Esophagus squamous epithelium (tissue), 5 donors: ENCODE data around the gene CGA. TPM values are rescaled to one million over a fixed set of nuclear protein-coding genes. Genes with fewer than 3 reads are reported as not detected.

Experiments used
- DNase-seq: peaks from one replicate; lab custom pipeline; 2025; lab: John Stamatoyannopoulos, UW
- H3K27ac ChIP-seq, 4 donors: fragments of 200-600 bp; sonication (generic); one replicate each; pipeline ENCODE4 v1.5.1; 2016 to 2019; ENCODE audit warnings: mild to moderate bottlenecking in 1 of 4
- H3K27me3 ChIP-seq, 4 donors: fragments of 200-600 bp; sonication (generic); 1 replicate in 3 of 4; 2 replicates in 1 of 4; pipeline versions ENCODE4 v1.5.1 to v1.6.0; 2017 to 2021; ENCODE audit warnings: antibody characterized with exemption in 1 of 4
- H3K36me3 ChIP-seq, 3 donors: fragments of 200-600 bp; sonication (generic); one replicate each; pipeline ENCODE4 v1.5.1; 2016 to 2019
- H3K4me1 ChIP-seq, 3 donors: fragments of 200-600 bp; sonication (generic); one replicate each; pipeline ENCODE4 v1.5.1; 2017 to 2019
- H3K4me3 ChIP-seq, 4 donors: fragments of 200-600 bp; sonication (generic); 1 replicate in 3 of 4; 2 replicates in 1 of 4; pipeline ENCODE4 v1.5.1; 2016 to 2019; ENCODE audit warnings: mild to moderate bottlenecking in 2 of 4, moderate library complexity in 1 of 4
- H3K9me3 ChIP-seq, 3 donors: fragments of 200-600 bp; sonication (generic); one replicate each; pipeline ENCODE4 v1.5.1; 2016 to 2019
- POLR2A ChIP-seq, 4 donors: fragments of 450-650 bp; IDR thresholded peaks; one replicate each; pipeline ENCODE4 v1.6.1; 2017; ENCODE audit warnings: antibody characterized with exemption in 4 of 4, mild to moderate bottlenecking in 4 of 4, moderate library complexity in 3 of 4
- WGBS, 2 donors: methylation state at CpG; one replicate each; pipeline ENCODE4 v1.1.5; 2018; 5-methylcytosine and 5-hydroxymethylcytosine counted together
- intact Hi-C: fragments of 100-400 bp; cut with DNase I; formaldehyde crosslinking; loops from one replicate; pipeline ENCODE4 v1.15.0; 2022
- total RNA-seq, 4 donors: library from RNA; depleted of rRNA; stranded (reverse); fragments of >200 nt; gene quantifications; one replicate each; pipeline ENCODE4 v1.1.0, GENCODE V29; 2016
- TF ChIP-seq, protein P1 (sequence below), 6 experiments: fragments of 450-650 bp in 4 of 6; fragments of 200-600 bp in 2 of 6; sonication (generic) in 2 of 6; IDR thresholded peaks; one replicate each; pipeline ENCODE4 v1.5.1; 2016 to 2019; ENCODE audit warnings: antibody characterized with exemption in 6 of 6, mild to moderate bottlenecking in 4 of 6, moderate library complexity in 4 of 6
- donor health status: DM: yes; HTN: yes; CAD: no.

The CGA gene
- total RNA-seq, 4 donors from 2014 or later: not detected

DNA sequence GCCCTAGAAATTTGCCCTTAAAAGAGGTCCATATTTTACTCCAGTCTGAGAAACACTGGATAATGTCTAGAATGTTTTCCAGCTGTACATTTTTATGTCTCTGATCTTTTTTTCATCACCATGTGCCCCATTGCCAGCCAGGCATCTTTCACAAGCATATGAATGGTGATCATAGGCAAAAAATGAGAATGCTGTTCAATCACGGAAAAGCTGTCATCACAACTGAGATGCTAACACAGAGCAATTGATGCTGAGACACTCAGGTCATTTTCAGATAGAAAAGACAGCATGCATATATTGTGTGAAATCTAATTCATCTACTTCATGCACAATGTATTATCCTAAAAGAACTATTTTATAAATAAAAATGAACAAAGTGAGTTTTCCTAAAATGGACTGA lies 41.6 kb downstream of the CGA start:
- no peak for DNase-seq
- H3K27me3 ChIP-seq: peaks cover 0 to 3% (median 0%) of the 10 kb centered on the region in 4 donors
- no peak overlapping the region for H3K4me3 ChIP-seq
- TF ChIP-seq POLR2A (IDR thresholded peaks at IDR 0.05): no peak
- TF ChIP-seq, protein P1, sequence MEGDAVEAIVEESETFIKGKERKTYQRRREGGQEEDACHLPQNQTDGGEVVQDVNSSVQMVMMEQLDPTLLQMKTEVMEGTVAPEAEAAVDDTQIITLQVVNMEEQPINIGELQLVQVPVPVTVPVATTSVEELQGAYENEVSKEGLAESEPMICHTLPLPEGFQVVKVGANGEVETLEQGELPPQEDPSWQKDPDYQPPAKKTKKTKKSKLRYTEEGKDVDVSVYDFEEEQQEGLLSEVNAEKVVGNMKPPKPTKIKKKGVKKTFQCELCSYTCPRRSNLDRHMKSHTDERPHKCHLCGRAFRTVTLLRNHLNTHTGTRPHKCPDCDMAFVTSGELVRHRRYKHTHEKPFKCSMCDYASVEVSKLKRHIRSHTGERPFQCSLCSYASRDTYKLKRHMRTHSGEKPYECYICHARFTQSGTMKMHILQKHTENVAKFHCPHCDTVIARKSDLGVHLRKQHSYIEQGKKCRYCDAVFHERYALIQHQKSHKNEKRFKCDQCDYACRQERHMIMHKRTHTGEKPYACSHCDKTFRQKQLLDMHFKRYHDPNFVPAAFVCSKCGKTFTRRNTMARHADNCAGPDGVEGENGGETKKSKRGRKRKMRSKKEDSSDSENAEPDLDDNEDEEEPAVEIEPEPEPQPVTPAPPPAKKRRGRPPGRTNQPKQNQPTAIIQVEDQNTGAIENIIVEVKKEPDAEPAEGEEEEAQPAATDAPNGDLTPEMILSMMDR (IDR thresholded peaks at IDR 0.05): no peak
- WGBS, 2 donors: 87 to 88% methylated on average over 1 of the region's 1 CpG
- no peaks in the 10 kb centered on the region for H3K4me1 ChIP-seq
- H3K9me3 ChIP-seq: no peaks in the 10 kb centered on the region
- H3K27ac ChIP-seq: no peak overlapping the region
- intact Hi-C loops: no loop called here
- H3K36me3 ChIP-seq: no peaks in the 10 kb centered on the region

DNA sequence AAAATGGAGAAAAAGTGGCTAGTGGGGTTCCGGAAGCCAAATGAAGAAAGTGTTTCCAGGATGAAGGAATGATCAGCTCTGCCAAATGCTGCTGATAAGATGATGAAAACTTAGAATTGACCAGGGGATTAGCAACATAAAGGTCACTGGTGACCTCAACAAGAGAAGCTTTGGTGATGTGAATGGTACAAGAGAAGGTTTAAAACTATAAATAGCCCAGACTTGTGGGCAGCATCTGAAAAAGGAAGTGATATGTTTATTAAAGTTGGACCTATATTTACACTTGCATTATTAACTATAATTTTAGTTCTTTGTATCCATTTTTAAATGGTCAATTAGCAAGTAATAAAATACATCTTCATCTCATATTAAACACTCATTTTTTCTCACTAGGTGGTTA lies 45.1 kb downstream of the CGA start:
- Histone ChIP-seq H3K9me3 (no peaks in the 10 kb centered on the region), H3K36me3 (no peaks in the 10 kb centered on the region), H3K27ac (no peak overlapping the region), H3K4me1 (no peaks in the 10 kb centered on the region), H3K4me3 (no peak overlapping the region), H3K27me3 (peaks cover 0 to 5% (median 0%) of the 10 kb centered on the region in 4 donors)
- DNase-seq: no peak
- WGBS, 2 donors: 96 to 100% methylated on average over 1 of the region's 1 CpG
- TF ChIP-seq POLR2A (IDR thresholded peaks at IDR 0.05): no peak
- TF ChIP-seq, protein P1 (IDR thresholded peaks at IDR 0.05): no peak
- intact Hi-C loops: no loop called here

DNA sequence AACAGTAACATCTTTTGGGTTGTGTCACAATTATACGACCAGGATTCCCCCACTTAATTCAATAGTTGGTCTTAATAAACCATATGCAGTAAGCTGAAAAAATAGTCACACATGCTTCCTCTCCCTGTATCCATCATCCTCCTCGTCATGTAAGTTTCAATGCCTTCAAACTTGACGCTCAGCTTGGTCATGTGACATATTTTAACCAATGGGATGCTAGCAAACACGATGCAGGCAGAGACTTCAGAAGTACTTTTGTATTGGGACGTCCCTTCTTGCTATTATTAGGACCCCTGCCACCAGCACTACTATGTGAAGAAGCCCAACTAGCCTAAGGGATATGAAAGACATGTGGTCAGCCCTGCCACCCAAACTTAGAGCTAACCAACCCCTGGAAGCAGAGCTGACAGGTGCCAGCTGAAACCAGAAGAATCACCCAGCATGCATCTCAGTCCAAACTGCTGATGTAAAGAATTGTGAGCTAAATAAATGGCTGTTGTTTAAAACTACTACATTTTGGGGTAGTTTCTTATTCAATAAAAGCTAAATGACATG lies 49.3 kb downstream of the CGA start:
- intact Hi-C loops: no loop called here
- 48 to 58% methylated on average over 5 of the region's 5 CpGs for WGBS, 2 donors
- Histone ChIP-seq H3K9me3 (no peaks in the 10 kb centered on the region), H3K27me3 (peaks cover 0 to 5% (median 0%) of the 10 kb centered on the region in 4 donors), H3K4me1 (no peaks in the 10 kb centered on the region), H3K27ac (no peak overlapping the region), H3K36me3 (no peaks in the 10 kb centered on the region), H3K4me3 (no peak overlapping the region)
- TF ChIP-seq, protein P1 (IDR thresholded peaks at IDR 0.05): no peak
- TF ChIP-seq POLR2A (IDR thresholded peaks at IDR 0.05): no peak
- DNase-seq: no peak

DNA sequence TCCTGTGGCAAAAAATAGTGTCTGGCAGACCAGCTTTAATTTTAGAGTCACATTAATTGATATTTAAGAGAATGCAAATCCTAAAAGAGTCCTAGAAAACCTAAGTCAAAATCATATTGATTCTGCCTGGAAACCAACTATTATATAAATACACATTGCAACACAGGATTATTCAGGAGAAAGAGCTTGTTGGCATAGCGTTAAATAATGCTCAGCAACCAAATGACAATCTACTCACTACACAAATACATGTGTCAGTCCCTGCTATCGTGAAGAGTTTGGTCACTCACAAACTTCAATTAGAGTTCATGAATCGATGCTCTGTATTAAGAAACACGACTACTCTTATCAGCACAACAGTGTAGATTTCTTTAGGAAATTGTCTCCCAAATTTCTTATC lies 54.2 kb downstream of the CGA start:
- Histone ChIP-seq H3K27ac (no peak overlapping the region), H3K4me3 (no peak overlapping the region), H3K36me3 (no peaks in the 10 kb centered on the region), H3K27me3 (no peaks in the 10 kb centered on the region), H3K9me3 (no peaks in the 10 kb centered on the region), H3K4me1 (no peaks in the 10 kb centered on the region)
- TF ChIP-seq, protein P1 (IDR thresholded peaks at IDR 0.05): no peak
- TF ChIP-seq POLR2A (IDR thresholded peaks at IDR 0.05): no peak
- no peak for DNase-seq
- WGBS, 2 donors: 71 to 80% methylated on average over 4 of the region's 4 CpGs
- intact Hi-C loops: no loop called here

Other genes starting within 250 kb of the CGA start
- not detected for gene HTR1E, start 157.6 kb downstream of the CGA start, total RNA-seq
- gene ZNF292, start 60.5 kb upstream of the CGA start, total RNA-seq: 10 to 100 TPM; 16.5 to 38.9 (median 17.3) TPM
- 1 to 10 TPM; 2.3 to 6.3 (median 4.5) TPM for gene SMIM8, start 227.5 kb upstream of the CGA start, total RNA-seq
- not detected for gene GJB7, start 234.2 kb upstream of the CGA start, total RNA-seq
- gene C6orf163, start 249.7 kb upstream of the CGA start, total RNA-seq: 1 to 10 TPM in 2 of 4 donors, under 1 TPM in 2; 0.35 to 3.1 (median 1.2) TPM